Measurements from ENCODE around the gene MED9. TPM values are rescaled to one million over a fixed set of nuclear protein-coding genes. Genes with fewer than 3 reads are reported as not detected.

The MED9 gene
- total and polyA plus RNA-seq, 8 donors = 4.6 to 12.2 (median 7.1) TPM

- H3K36me3 ChIP-seq = no peaks in the 10 kb centered on the region
- ATAC-seq = no peak
- no peak overlapping the region for H3K4me3 ChIP-seq
- no peak for FAIRE-seq
- H3K4me1 ChIP-seq = no peaks in the 10 kb centered on the region
- 93 to 96% methylated on average over 5 of the region's 5 CpGs for WGBS, 2 donors
- no peak overlapping the region for H3K27ac ChIP-seq
- TF ChIP-seq CTCF (IDR thresholded peaks at IDR 0.05) = no peak
- H3K9me3 ChIP-seq = no peaks in the 10 kb centered on the region
- no peaks in the 10 kb centered on the region for H3K27me3 ChIP-seq
- intact Hi-C loops (cut with DNase I) = no loop called here
- DNase-seq = peak in 1 of 6 donors; percentile 43
Observed at GRCh38 chr17:17505151-17505550, 28.4 kb downstream of the MED9 start.

GRCh38 chr17:17505610-17506171 lies 28.9 kb downstream of the MED9 start:
- H3K27ac ChIP-seq = peak overlapping the region in 2 of 4 donors; percentile 47 to 79
- intact Hi-C loops (cut with DNase I) = no loop called here
- no peak for TF ChIP-seq CTCF (IDR thresholded peaks at IDR 0.05)

GRCh38 chr17:17506181-17506741 lies 29.5 kb downstream of the MED9 start:
- ATAC-seq = peak; percentile 60 to 77 (median 68)
- no peak for TF ChIP-seq CTCF (IDR thresholded peaks at IDR 0.05)

More at GRCh38 chr17:17505610-17506171, 28.9 kb downstream of the MED9 start:
- DNase-seq (peak in 3 of 6 donors; percentile 14 to 75 (median 55)), ATAC-seq (no peak), FAIRE-seq (no peak)
- no peaks in the 10 kb centered on the region for H3K27me3 ChIP-seq
- no peaks in the 10 kb centered on the region for H3K4me1 ChIP-seq
- 90 to 92% methylated on average over 20 to 22 of the region's 22 CpGs for WGBS, 2 donors
- no peaks in the 10 kb centered on the region for H3K36me3 ChIP-seq
- no peaks in the 10 kb centered on the region for H3K9me3 ChIP-seq
- H3K4me3 ChIP-seq = no peak overlapping the region

GRCh38 chr17:17506893-17507464 lies 30.2 kb downstream of the MED9 start:
- FAIRE-seq (no peak), ATAC-seq (peak; percentile 54 to 71 (median 66)), DNase-seq (peak in 5 of 6 donors; percentile 56 to 83 (median 73))
- no peaks in the 10 kb centered on the region for H3K9me3 ChIP-seq
- no peak for TF ChIP-seq CTCF (IDR thresholded peaks at IDR 0.05)
- H3K4me3 ChIP-seq = no peak overlapping the region
- H3K27ac ChIP-seq = peak overlapping the region; percentile 47 to 79 (median 67)
- WGBS, 2 donors = 60 to 73% methylated on average over 14 to 17 of the region's 17 CpGs
- no peaks in the 10 kb centered on the region for H3K36me3 ChIP-seq
- no peaks in the 10 kb centered on the region for H3K27me3 ChIP-seq
- no peaks in the 10 kb centered on the region for H3K4me1 ChIP-seq
- intact Hi-C loops (cut with DNase I) = no loop called here

More at GRCh38 chr17:17506181-17506741, 29.5 kb downstream of the MED9 start:
- H3K27ac ChIP-seq = peak overlapping the region; percentile 47 to 79 (median 67)
- FAIRE-seq (no peak), DNase-seq (peak in 4 of 6 donors; percentile 42 to 75 (median 58))
- no peak overlapping the region for H3K4me3 ChIP-seq
- no peaks in the 10 kb centered on the region for H3K4me1 ChIP-seq
- H3K27me3 ChIP-seq = no peaks in the 10 kb centered on the region
- intact Hi-C loops (cut with DNase I) = no loop called here
- H3K9me3 ChIP-seq = no peaks in the 10 kb centered on the region
- H3K36me3 ChIP-seq = no peaks in the 10 kb centered on the region
- 75 to 80% methylated on average over 22 of the region's 22 CpGs for WGBS, 2 donors
